A673 (cell line): ENCODE results near the gene ADAMTS3.

ENCODE experiments used
- EZH2 ChIP-seq: fragments of 200-600 bp; sonication (generic); IDR thresholded peaks from 2 replicates; pipeline ENCODE4 v1.6.1; 2017; ENCODE audit warnings: borderline replicate concordance, low read depth, mild to moderate bottlenecking, mixed read lengths, antibody characterized with exemption, low read length; ENCODE audit not compliant: poor library complexity, severe bottlenecking
- TF ChIP-seq, protein P1 (sequence below): fragments of 300-800, 200-600 bp; sonication (generic); conservative IDR thresholded peaks from 2 replicates; pipeline ENCODE4 v1.5.1; 2017; ENCODE audit warnings: low read depth, mild to moderate bottlenecking, antibody characterized with exemption, low read length, moderate library complexity, mixed read lengths

DNA sequence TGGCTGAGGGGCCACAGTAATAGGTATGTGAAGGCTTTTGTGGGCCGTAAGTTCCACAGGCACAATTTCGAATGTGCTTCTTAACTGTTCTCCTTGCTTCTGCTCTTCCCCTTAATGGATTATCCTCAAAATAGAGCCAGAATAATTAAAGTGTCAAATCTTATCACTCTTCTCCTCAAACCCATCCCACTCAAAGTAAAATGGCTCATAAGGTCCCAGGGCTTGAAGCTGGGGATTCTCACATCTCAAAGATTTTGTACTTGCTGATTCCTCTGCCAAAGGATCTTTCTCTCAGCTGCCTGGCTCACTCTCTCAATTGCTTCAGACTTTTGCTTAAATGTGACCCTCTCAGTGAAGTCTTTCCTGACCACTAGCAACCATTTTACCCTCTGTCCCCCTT is 16.6 kb downstream of the ADAMTS3 start:
- no peak for TF ChIP-seq EZH2
- TF ChIP-seq, protein P1, sequence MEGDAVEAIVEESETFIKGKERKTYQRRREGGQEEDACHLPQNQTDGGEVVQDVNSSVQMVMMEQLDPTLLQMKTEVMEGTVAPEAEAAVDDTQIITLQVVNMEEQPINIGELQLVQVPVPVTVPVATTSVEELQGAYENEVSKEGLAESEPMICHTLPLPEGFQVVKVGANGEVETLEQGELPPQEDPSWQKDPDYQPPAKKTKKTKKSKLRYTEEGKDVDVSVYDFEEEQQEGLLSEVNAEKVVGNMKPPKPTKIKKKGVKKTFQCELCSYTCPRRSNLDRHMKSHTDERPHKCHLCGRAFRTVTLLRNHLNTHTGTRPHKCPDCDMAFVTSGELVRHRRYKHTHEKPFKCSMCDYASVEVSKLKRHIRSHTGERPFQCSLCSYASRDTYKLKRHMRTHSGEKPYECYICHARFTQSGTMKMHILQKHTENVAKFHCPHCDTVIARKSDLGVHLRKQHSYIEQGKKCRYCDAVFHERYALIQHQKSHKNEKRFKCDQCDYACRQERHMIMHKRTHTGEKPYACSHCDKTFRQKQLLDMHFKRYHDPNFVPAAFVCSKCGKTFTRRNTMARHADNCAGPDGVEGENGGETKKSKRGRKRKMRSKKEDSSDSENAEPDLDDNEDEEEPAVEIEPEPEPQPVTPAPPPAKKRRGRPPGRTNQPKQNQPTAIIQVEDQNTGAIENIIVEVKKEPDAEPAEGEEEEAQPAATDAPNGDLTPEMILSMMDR = no peak
